ENCODE measurements around the gene UGT2B11.
"Not testable (repeated sequence)": the region's sequence is repeated elsewhere in the genome, so short reads cannot be mapped to it uniquely, and the experiment has no call there.

DNA sequence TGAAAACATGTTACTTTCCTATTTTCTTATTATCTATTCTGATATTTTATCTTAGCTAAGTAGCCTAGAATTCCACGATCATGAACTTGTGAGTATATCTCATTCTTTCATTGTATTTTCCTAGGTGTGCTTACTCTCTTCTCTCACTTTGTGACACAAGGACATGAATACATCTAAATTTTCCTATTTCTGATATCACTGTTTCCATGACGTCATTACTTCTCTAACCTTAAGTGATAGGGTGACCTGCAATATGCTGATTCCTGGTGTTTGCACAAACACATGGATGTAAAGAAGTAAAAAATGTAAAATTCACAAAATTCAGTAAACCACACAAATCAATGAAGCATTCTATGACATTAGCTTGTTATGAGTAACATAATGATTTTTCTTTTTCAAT is 36.3 kb upstream of the UGT2B11 start:
- not testable (repeated sequence) for TF ChIP-seq EZH2phosphoT487 (IDR thresholded peaks at IDR 0.05; ENCODE audit: borderline replicate concordance); POLR2A (IDR thresholded peaks at IDR 0.05; ENCODE audit: borderline replicate concordance, extremely low read depth, insufficient read depth, insufficient read length); EZH2 (IDR thresholded peaks at IDR 0.05); POLR2AphosphoS5 (IDR thresholded peaks at IDR 0.05; ENCODE audit: low read depth, low read length); RAD21 (IDR thresholded peaks at IDR 0.05; ENCODE audit: low read depth)
- TF ChIP-seq, protein P1, sequence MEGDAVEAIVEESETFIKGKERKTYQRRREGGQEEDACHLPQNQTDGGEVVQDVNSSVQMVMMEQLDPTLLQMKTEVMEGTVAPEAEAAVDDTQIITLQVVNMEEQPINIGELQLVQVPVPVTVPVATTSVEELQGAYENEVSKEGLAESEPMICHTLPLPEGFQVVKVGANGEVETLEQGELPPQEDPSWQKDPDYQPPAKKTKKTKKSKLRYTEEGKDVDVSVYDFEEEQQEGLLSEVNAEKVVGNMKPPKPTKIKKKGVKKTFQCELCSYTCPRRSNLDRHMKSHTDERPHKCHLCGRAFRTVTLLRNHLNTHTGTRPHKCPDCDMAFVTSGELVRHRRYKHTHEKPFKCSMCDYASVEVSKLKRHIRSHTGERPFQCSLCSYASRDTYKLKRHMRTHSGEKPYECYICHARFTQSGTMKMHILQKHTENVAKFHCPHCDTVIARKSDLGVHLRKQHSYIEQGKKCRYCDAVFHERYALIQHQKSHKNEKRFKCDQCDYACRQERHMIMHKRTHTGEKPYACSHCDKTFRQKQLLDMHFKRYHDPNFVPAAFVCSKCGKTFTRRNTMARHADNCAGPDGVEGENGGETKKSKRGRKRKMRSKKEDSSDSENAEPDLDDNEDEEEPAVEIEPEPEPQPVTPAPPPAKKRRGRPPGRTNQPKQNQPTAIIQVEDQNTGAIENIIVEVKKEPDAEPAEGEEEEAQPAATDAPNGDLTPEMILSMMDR (IDR thresholded peaks at IDR 0.05 in 2 of 3, conservative IDR thresholded peaks at IDR 0.05 in 1 of 3; ENCODE audit: borderline replicate concordance in 1 of 3, insufficient read depth in 1 of 3, low read depth in 2 of 3, low read length in 2 of 3), result not testable (repeated sequence)
